Stimulated activated CD8-positive, alpha-beta memory T cell treated with anti-CD3 and anti-CD28 coated beads, Interleukin-15, amount 100 ng/mL, for 4 hours (primary cell): ENCODE measurements around the gene NHEJ1.

Experiments
- DNase-seq, 2 donors: peaks; one replicate each; pipeline ENCODE4 v3.0.0-alpha.2; 2020; ENCODE audit warnings: low read depth in 2 of 2

Gene NHEJ1

GRCh38 chr2:219167997-219168396, 7.4 kb upstream of the NHEJ1 start:
- no peak for DNase-seq

DNA sequence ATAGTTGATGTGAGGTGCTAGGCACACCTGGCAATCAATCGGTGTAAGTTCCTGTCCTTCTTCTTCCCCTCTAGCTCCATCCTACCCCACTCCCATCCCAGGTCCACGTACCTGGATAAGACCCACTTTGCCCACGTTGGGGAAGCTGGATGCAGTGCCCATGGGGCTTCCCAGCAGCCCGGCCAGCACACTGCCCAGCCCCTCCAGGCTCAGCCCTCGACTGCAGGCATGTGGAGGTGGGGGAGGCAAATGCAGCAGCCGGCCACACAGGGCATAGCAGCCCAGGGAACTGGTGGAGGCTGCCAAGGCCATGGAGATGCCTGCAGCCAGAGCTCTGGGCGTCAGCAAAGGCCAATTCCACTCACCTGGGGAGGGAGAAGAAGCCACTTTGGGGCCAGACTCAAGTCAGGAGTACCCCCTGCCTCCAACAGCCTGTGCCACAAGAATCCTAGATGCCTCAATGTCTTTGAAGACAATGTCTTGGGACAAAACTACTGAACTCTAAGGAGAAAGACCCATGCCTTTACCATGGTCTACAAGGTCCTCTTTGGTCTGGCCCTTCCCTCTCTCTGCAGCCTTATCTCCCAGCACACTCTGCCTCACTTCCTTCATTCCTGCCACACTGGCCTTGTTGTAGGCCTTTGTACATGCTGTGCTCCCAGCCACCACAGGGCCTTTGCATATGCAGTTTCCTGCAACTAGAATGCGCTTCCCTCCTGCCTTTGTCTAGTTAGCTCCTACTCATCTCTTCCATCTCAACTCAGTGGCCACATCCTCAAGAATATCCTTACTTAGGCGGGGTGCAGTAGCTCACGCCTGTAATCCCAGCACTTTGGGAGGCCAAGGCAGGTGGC, 4.7 kb upstream of the NHEJ1 start:
- no peak for DNase-seq

DNA sequence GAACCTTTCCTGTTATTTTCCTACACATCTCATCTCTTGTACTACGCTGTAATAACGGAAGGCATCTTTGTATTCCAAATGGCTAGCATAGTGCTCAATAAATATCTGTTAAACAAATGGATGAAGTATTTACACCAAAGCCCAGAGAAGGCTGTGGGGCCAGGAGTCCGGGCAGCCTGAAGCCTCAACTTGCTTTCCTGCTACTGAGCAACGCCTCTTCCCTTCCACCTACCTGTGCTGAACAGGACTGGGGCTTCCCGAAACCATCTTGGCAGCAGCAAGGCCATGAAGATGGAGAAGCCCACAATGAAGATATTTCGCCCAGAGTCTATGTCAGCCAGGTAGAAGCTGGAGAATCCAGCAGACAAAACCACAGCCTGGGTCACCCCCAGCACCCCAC, 2.5 kb upstream of the NHEJ1 start:
- DNase-seq = no peak

DNA sequence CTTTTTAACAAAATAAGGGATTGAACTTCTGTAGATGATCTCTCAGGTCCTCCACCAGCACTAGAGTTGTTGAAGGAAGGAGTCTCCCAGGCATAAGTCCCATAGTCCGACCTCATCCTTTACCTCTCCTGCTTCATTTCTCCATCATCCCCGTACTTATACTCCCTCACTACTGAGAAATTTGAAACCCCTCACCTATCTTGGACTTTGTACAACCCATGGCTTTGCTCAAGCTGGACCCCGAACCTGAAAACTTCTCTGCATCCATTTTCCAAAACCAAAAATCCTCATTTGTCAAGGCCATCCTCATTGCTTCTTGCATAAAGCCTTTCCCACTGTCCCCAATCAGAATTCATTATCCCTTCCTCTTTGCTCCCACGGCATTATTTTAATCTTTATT, 482 bp upstream of the NHEJ1 start:
- no peak for DNase-seq

GRCh38 chr2:219159771-219160185, 837 bp downstream of the NHEJ1 start:
- no peak for DNase-seq

- DNase-seq = no peak
These were observed 2.0 kb downstream of the NHEJ1 start for GRCh38 chr2:219158586-219158985.

GRCh38 chr2:219158025-219158424, 2.6 kb downstream of the NHEJ1 start:
- DNase-seq = no peak

DNA sequence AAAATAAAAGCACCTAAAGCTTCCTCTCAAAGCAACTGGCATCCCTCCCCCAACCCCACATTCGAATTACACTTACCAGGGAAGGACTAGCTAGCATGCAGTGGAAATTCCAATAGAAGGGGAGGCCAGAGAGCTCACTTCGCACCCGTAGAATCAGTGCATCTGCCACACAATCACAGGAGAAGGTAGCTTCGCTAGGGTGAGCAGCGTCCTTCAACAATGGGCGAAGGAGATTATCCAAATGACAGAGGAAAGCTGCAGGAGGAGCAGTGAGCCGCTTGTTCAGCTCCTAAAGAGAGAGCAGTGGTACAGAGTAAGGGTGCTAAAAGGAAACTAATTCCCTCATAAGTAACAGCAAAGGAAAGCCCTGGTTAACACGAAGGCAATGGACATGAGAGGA, 3.2 kb downstream of the NHEJ1 start:
- DNase-seq = no peak

DNA sequence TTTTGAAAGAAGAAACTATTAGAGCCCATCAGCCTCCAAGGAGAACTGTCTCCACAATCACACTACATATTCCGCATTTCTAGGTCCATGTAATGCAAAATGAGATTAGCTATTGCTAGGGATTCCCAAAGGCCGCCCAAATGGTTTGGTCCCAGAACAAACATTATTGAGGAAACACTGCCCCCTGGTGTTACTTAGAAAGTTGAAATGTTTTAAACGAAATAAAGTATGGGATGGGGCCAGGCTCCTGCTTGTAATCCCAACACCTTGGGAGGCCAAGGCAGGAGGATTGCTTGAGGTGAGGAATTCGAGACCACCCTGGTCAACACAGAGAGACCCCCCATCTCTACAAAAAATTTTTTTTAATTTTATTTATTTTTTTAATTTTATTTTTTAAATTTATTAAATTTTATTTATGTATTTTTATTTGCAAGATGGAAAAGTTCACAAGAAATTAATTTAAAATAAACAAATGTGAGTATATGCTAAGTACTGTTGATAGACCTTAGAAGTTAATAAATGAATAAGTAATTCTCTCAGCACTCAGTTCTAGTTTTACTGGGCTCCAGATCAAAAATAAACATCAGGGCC, 5.5 kb downstream of the NHEJ1 start:
- DNase-seq = no peak

- no peak for DNase-seq
These were observed 10.9 kb downstream of the NHEJ1 start for GRCh38 chr2:219149667-219150066.

DNA sequence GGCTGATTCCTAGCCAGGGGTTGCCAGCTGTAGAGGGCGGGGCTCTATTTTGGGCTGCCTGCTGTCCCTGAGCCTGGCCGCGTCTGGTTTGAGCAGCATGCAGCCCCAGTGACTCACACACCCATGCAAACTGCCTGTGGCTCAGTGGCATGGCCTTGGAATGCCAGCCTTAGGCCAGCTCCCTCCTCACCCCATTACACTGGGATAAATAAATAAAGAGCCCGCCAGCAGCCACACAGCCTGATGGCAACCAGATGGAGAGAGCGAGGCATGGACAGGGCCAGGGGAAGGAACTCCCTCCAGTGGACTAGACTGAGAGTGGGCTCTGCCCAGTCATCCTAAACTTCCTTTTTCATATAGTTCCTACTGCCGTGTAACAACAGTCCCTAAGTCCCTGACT, 18.3 kb downstream of the NHEJ1 start:
- no peak for DNase-seq

- no peak for DNase-seq
These were observed 19.9 kb downstream of the NHEJ1 start for GRCh38 chr2:219140722-219141121.

DNA sequence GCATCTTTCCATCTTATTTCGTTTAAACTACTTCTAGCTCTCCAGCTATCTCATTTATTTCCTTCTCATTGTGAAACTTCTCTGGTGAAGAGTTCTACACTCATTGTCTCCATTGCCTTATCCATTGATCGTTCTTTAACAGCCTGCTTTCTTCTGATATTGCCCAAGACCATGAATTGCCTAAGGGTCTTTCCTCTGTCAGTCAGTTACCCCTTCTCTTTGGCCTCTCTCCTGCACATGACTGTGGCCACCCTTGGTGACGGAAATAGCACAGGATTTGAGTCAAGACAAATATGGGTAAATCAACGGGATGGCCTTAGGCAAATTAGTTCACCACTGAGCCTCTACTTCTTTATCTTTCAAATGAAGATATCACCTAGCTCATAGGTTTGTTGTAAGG, 26.6 kb downstream of the NHEJ1 start:
- DNase-seq = no peak

DNA sequence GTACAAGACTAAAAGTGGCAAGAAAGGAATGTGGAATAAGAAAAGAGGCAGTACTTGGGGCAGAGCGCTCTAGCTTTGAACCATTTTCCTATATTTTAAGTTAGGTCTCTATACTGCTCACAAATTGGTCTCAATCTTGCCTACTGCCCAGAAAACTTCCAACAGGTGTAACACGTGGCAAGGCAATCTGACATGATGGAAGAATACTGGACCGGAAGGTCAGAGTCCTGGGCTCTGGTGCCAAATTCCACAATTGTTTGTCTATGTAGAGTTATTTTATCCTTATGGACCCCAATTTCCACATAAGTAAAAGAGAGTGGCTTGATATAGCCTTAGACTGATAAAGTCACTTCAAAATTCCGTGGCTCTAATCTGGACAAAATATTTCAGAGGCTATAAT, 28.9 kb downstream of the NHEJ1 start:
- no peak for DNase-seq

DNA sequence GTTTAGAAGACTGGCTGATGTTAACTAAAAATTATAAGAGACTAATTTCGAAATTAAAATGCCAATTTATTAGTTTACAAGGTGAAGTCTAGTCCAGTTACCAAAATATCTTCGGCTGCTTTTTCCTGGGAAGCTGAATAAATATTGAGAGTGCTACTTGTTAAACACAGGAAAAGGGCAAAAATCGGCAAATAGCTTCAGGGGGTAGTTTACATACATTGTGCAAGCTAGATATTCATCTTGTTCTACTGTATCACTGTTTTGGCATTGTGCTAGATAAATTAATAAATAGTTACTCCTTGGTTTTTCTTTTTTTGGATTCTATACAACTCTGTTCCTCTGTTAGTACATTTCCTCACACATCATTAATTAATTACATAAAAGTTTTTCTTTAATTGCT, 29.3 kb downstream of the NHEJ1 start:
- DNase-seq = no peak

GRCh38 chr2:219129589-219129988, 31.0 kb downstream of the NHEJ1 start:
- DNase-seq = no peak

DNA sequence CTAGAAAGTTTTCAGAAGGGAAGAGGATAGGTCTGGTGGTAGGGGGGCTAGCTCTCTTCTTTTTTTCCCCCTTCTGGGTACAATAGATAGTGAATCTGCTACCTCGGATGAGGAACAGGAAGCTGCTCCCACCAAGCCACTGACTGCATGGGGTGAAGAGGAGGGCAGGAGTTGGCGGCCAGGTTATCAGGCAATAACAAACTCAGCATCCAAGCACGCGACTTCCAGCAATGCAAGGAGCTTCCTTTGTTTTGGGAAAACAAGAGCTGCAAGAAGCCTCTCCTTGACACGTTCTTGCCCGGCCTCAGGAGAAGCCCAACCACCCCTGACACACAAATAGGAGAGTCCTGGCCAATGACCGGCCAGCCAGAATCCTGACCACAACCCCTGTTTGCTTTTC, 32.2 kb downstream of the NHEJ1 start:
- DNase-seq = no peak

DNA sequence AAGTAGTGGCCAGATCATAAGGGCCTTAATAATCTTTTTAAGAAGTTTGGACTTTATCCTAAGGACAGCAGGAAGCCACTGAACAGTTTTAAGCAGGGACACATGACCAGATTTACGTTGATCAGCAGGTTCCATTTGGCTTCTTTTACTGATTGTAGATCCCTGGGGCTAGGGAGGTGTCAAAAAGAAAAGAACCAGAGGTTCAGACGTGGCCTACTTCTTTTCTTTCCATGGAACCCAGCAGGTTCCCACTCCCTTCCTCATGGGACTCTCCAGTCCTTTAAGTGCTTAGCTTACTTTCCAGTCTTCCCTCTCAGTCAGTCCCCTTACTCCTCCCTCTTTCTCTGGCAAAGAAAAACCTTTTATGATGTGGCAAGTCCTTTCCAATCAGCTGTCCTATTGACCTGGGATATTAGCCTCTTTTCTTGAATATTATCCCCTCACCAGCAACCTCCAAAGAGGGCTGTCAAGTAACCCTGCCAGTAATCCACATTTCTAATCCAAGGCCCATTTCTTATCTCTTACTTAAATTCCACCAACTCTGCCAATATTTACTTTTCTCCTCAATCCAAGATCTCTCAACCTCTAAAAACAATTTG, 33.5 kb downstream of the NHEJ1 start:
- DNase-seq = no peak

DNA sequence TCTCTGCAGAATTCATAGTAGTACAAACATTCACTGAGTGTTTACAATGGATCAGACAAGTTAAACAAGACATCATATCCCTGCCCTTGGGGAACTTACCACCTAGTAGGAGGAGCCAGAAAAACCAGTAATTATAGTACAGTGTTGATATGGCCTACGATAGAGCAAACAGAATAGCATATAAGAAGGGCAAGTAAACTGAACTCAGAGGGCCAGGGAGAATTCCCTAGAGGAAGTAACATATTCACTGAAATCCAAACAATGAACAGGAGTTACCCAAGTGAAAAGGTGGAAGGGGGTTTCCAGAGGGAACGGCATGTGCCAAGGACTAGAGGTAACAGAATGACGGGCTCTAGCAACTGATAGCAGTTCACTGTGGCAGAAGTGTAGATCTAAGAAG, 34.1 kb downstream of the NHEJ1 start:
- DNase-seq = no peak

GRCh38 chr2:219125886-219126270, 34.7 kb downstream of the NHEJ1 start:
- no peak for DNase-seq

- no peak for DNase-seq
These were observed 35.3 kb downstream of the NHEJ1 start for GRCh38 chr2:219125225-219125885.

DNA sequence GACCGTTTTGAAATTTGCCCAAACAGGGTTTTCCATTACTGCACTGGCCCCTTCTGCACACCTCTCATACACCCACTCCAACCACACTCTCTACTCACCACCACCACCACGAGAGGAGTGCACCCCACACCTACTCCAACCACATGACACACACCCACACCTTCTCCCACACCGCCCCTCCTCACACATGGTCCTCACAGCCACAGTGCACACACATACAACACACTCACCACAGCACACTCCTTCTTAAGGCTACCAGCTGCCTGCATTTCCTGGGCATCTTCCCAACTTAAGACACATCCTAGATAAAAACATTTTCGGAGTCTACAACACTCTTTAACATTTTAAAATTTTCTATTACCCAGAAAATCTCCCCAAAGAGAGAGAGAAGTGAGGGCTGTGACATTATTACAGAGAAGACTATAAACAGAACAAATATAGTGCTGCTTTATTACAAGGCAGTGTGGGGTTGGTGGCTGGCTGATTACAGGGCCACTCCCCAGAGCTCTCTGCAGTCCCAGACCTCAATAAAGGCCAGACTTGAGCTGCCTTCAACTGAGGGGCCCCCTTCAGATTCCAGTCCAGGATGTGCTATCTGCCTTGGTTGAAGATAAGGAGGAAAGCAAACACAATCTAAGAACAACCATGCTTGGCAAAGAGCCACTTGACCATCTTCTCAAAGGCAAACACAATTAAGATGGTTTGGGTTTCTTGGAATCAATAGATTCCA, 36.1 kb downstream of the NHEJ1 start:
- peak in 1 of 2 donors; percentile 6 for DNase-seq
